HG03108 (cell line): ENCODE data around the gene C18orf63.

Experiments used
- ATAC-seq: cut with Tn5 transposase; IDR thresholded peaks from one replicate; pipeline ENCODE4 v1.9.1; 2021; ENCODE audit warnings: moderate library complexity; ENCODE audit not compliant: unreplicated experiment

The C18orf63 gene

DNA sequence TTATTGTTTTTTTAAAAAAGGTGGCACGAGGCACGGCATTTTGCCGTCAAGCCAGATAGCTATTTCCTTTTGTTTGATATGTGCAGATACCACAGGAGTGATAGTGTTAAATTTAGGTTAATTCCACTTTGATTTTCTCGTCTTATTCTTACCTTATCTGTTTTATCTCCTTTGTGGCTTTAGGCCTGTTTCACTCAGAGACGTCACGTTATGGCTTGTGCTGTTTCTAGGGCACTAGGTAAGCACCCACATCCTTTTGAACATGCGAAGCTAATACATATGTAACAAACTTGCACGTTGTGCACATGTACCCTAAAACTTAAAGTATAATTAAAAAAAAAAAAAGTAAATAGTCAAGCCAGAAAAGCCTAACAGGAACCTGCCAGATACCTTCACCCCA, 57.8 kb downstream of the C18orf63 start:
- no peak for ATAC-seq

DNA sequence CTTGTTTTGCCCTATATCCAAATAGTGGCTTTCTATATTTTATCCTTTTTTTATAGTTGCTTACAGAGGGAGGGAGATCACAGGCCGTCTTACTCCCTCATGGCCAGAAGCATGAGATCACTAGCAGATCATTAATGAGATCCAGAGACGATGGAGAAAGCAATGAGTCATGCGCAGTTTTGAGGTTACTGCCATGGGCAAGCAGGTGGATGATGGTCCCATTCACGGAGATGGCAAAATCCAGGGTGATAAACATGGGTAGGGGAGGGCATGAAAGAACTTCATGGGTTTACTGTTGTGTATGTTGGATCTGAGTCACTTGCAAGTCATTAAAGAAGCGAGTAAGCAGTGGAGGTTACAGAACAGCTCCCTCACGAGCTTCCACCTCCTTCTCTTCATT, 60.4 kb downstream of the C18orf63 start:
- no peak for ATAC-seq

- no peak for ATAC-seq
Observed at GRCh38 chr18:74376523-74376922, 60.9 kb downstream of the C18orf63 start.

DNA sequence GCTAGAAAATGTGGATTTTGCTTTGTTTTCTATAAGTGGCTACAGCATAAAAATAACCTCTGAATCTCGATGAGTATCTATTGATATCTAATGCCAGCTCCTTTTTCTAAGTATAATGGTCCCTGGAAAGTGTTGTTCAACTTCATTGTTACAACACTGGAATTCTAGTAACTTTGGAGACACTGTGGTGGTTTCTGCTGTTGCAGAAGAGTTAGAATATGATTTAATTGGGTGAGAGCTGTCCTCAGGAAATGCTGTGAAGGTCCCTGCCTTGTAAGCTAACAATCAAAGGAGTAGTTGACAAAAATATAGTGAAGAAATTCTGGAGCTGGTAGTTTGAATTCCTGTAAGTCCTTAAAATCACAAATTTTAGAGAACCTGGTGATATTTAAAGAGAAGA, 62.1 kb downstream of the C18orf63 start:
- no peak for ATAC-seq

DNA sequence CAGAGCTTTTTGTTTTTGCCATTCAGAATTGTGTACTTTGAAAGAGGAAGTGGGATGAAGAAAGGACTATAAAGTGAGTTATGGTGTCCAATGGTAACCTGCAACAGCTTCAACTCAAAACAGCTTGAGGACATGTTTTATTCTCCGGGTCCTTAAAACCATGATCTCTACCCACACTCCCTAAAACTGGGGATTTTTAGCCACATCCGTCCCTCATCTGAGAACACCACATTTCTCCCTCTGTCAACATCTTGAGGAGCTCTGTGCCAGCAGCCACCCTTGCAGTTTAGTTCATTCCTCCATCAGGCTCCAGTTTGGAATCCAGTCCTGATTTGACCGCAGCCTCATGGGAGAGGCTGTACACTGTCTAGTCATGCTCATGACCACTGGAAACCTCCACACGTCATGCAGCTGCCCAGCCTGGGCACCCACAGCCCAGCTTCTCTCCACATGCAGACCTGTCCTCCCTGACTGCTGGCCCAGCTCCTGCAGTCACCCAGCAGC, 62.6 kb downstream of the C18orf63 start:
- ATAC-seq = no peak

- ATAC-seq = no peak
Observed at GRCh38 chr18:74380916-74381315, 65.3 kb downstream of the C18orf63 start.

DNA sequence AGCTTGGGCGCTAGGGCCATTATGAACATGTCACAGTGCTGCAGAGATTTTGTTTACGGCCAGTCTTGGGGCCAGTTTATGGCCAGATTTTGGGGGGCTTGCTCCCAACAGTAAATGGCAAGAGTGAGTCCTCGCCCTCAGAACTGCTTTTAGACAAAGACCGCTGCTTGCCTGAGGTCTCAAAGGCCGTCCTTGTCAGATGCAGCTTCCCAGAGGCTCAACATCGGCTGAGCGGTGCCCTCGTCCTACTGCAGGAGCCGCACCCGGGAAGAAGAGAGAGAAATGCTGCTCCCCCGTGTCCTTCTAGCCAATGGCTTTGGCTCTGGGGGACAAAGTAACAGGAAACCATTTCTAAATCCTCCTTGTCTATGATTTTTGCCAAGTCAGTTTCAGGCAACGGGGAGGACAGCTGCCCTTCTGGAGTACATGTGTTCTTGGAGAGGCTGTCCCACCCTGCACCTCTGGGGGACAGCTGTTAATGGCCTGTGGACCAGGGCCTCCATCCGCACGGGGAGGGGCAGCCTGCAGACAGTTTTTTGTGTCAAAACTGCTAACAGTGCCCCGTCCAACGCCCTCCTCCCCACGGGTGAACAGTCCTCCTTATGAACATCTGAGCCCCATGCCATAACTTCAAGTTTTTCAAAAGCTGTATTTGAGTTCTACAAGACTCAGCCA, 66.1 kb downstream of the C18orf63 start:
- ATAC-seq = no peak

- ATAC-seq = no peak
Observed at GRCh38 chr18:74382481-74383017, 66.9 kb downstream of the C18orf63 start.

DNA sequence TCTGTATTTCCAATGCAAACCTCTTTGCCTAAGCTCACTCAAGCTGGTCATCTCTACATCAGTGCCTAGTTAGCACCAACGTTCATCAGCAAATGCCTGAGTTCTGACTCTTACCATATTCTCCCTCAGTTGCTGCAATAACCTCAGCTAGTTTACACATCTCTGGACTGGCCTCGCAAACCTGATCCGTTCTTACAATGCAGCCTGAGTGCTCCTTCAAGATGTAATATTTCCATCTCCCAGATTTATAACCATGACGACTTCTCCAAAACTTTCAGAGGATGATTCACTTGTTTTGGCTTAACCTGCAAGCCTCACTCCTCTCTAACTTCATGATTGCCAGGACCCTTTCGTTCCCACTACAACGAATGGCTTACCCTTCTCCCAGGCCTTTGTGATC, 71.7 kb downstream of the C18orf63 start:
- ATAC-seq = no peak

DNA sequence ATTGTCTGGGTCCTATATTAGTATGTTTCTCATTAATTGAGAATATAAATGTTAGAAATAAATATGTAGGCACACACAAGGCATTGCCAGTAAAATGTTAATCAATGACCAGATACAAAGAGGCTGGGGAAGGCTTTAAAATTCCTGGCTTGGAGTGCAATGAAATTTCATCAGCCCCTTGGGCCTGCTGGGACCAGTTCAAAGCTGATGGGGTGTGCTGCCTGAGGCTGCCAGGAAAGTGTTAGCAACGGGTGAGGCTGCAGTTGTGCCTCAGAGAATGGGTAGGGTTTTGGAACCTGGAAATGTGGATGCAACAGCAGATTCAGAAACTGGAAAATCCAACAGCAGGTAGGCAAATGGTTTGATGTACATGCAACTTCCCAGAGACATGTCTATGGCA, 72.6 kb downstream of the C18orf63 start:
- no peak for ATAC-seq

GRCh38 chr18:74389171-74389927, 73.7 kb downstream of the C18orf63 start:
- ATAC-seq = no peak

GRCh38 chr18:74389991-74390390, 74.4 kb downstream of the C18orf63 start:
- ATAC-seq = no peak

GRCh38 chr18:74390900-74391299, 75.3 kb downstream of the C18orf63 start:
- no peak for ATAC-seq

DNA sequence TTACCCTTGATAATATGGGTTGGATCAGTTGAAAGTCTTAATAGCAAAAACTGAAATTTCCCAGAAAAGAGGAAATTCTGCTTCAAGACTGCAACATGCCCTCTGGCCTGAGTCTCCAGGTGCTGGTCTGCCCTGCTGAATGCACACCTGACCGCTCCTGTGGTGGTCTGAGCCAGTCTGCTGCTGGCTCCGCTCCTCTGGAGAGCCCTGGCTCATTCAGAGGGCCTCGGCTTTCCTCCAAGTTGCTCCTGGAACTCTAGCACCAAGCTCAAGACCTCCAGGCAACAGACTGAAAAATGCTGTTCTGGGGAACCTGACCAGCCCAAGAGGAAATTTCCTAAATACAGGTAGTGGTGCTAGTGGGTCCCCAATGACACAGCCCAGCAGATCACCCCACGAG, 76.7 kb downstream of the C18orf63 start:
- ATAC-seq = no peak

DNA sequence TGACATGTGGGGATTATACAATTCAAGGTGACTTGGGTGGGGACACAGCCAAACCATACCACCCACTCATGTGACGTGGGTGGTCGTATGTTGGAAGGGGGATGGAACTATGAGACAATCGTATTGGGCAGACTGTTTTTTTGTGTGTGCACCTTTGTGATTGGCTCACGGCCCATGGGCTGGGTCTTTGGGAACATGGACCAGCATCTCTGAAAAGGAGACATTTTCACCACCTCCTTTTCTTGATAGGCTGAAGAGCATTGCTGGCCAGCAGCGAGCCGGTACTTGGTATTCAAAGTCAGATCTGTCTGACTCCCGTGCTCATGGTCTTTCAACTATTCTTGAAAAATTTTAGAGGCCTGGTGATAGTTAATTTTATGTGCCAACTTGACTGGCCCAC, 79.4 kb downstream of the C18orf63 start:
- no peak for ATAC-seq

- no peak for ATAC-seq
Observed at GRCh38 chr18:74395648-74396154, 80.1 kb downstream of the C18orf63 start.

DNA sequence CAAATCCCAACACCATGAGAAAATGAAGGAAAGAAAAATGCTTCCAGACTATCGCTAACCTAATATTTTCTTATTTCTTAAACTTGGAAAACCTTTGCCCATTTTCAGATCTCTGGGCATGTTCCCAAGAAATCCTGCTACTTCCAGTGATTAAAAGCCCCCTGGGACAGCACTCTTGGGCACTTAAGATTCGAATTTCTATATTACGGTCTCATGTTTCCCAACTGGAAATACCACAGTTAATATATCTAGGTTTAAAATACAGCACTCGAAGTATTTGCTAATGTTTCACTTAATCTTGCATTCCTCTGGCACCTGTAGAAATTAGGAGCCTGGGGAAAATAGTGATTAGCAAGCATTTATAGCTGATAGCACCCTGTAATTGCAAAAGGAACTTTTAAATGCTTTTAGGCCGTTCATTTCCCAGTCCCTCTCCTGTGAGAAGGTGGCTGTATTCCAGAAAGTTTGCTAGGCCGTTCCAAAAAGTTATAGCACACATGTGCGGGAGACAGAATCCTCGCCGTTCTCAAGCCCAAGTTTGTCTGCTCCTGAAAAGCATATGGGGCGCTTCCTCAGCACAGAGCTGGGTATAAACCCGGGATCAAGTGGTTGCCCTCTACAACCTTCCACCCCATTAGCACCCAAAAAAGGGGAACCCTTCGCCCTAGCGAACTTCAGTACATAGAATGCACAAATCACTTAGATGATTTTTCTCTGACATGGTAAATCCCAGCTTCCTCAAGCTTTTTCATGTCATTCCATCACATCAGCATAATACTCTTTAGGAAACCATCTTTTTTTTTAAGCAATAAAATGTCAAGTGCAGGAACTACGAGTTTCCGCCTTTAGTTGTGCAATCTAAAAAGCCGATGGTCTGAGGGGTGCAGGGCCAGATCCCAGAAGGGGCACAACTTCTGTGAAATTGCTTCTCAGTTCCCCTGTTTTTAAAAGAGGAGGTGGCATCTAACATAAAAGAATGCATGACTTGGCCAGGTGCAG, 80.8 kb downstream of the C18orf63 start:
- ATAC-seq = no peak

DNA sequence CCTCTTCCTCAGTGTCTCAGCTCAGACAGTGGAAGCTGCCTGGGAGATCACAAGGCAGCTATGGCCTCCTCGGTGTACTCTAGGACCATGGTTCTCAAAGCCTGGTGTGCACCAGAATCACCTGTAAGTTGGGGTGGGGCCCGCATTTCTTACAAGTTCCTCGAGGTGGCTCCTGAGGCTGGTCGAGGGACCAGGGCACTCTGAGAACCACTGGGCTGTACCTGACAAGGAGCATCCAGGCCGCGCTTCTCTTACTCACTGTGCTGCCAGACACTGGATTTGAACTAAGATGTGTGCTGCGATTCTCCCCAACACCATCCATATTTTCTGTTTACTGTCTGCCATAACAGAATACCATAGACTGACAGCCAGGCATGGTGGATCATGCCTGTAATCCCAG, 81.9 kb downstream of the C18orf63 start:
- ATAC-seq = no peak

- ATAC-seq = no peak
Observed at GRCh38 chr18:74399091-74399887, 83.7 kb downstream of the C18orf63 start.

- no peak for ATAC-seq
Observed at GRCh38 chr18:74400813-74401212, 85.2 kb downstream of the C18orf63 start.
